Nephron (organoid): ENCODE results near the gene TRIM71.

Experiments used
- H3K27ac Mint-ChIP-seq, 3 experiments: 2 replicates each; pipeline ENCODE4 v1.8.0; 2020; ENCODE audit warnings: mixed read lengths in 3 of 3, mild to moderate bottlenecking in 2 of 3, moderate library complexity in 1 of 3
- H3K27me3 Mint-ChIP-seq: 2 replicates; pipeline ENCODE4 v1.8.0; 2021; ENCODE audit warnings: low read depth, mild to moderate bottlenecking, moderate library complexity, mixed read lengths
- H3K36me3 Mint-ChIP-seq: 2 replicates; pipeline ENCODE4 v1.8.0; 2020; ENCODE audit warnings: low read depth, mixed read lengths
- H3K4me1 Mint-ChIP-seq: 2 replicates; pipeline ENCODE4 v1.8.0; 2020; ENCODE audit warnings: mixed read lengths
- H3K4me3 Mint-ChIP-seq, 3 experiments: 2 replicates each; pipeline ENCODE4 v1.8.0; 2020; ENCODE audit warnings: mild to moderate bottlenecking in 3 of 3, mixed read lengths in 3 of 3, moderate library complexity in 2 of 3
- H3K9me3 Mint-ChIP-seq: 2 replicates; pipeline ENCODE4 v1.8.0; 2020; ENCODE audit warnings: mixed read lengths
- TF ChIP-seq, protein P1 (sequence below), 3 experiments: fragments of 200-600 bp; sonication (generic); IDR thresholded peaks; one replicate each; pipeline ENCODE4 v1.5.0; 2021; ENCODE audit warnings: antibody characterized with exemption in 3 of 3; ENCODE audit not compliant: unreplicated experiment in 3 of 3

Gene TRIM71

DNA sequence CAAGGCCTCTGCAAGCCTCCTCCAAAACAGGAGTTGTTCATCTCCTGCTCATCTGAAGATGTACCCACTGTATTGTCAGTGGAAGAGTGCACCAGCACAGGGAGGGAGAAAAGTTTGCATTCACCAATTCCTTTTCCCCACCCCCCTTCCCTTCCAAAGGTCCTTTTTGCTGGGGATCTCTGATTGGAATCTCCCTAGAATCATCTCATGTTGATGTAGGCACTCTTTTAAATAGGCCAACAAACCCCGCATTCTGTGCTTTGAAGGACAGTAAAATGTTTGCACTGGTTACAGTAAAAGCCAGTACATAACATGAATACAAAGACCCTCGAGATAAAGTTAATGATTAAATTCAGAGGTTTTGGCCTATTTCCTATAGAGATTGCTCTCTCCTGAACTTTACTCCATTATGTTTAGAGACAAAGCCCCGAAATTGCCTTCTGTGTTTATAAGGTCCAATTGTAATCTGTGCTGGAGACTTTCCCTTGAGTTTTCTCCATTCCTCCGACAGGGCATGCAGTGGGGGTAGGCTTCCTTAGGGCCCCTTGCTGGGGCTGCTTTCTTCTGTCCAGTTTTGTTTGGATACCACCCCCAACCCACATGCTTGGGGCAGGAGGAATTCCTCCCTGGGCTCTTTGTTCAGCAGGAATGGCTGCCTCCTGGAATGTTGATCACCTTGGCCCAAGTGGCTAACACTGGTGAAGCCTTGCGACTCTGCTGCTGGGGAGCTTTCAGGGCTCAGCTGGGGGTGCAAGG is 22.5 kb downstream of the TRIM71 start:
- Mint-ChIP-seq H3K36me3 (no peaks in the 10 kb centered on the region), H3K4me1 (peaks cover 49% of the 10 kb centered on the region), H3K4me3 (peak overlapping the region in 2 of 3 experiments; percentile 7 to 17), H3K27ac (peak overlapping the region; percentile 86 to 96 (median 95)), H3K27me3 (peaks cover 49% of the 10 kb centered on the region), H3K9me3 (no peaks in the 10 kb centered on the region)
- TF ChIP-seq, protein P1, sequence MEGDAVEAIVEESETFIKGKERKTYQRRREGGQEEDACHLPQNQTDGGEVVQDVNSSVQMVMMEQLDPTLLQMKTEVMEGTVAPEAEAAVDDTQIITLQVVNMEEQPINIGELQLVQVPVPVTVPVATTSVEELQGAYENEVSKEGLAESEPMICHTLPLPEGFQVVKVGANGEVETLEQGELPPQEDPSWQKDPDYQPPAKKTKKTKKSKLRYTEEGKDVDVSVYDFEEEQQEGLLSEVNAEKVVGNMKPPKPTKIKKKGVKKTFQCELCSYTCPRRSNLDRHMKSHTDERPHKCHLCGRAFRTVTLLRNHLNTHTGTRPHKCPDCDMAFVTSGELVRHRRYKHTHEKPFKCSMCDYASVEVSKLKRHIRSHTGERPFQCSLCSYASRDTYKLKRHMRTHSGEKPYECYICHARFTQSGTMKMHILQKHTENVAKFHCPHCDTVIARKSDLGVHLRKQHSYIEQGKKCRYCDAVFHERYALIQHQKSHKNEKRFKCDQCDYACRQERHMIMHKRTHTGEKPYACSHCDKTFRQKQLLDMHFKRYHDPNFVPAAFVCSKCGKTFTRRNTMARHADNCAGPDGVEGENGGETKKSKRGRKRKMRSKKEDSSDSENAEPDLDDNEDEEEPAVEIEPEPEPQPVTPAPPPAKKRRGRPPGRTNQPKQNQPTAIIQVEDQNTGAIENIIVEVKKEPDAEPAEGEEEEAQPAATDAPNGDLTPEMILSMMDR (IDR thresholded peaks at IDR 0.05; ENCODE audit: unreplicated experiment in 3 of 3): no peak

DNA sequence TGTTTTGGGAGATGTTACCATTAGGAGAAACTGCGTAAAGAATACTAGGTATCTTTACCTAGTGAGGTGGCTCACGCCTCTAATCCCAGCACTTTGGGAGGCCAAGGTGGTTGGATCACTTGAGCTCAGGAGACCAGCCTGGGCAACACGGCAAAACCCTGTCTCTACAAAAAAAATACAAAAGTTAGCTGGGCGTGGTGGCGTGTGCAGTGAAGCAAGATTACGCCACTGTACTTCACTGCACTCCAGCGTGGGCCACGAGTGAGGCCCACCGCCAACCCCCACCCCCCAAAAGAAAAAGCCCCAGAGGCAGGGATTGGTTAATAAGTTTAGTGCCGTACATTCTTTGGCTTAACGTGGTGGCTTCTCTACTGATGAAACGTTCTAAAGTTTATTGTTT is 23.5 kb downstream of the TRIM71 start:
- no peaks in the 10 kb centered on the region for H3K9me3 Mint-ChIP-seq
- TF ChIP-seq, protein P1 (IDR thresholded peaks at IDR 0.05; ENCODE audit: unreplicated experiment in 3 of 3): no peak
- no peaks in the 10 kb centered on the region for H3K36me3 Mint-ChIP-seq
- peaks cover 44% of the 10 kb centered on the region for H3K4me1 Mint-ChIP-seq
- H3K27ac Mint-ChIP-seq: peak overlapping the region; percentile 54 to 96 (median 73)
- no peak overlapping the region for H3K4me3 Mint-ChIP-seq
- peaks cover 39% of the 10 kb centered on the region for H3K27me3 Mint-ChIP-seq

DNA sequence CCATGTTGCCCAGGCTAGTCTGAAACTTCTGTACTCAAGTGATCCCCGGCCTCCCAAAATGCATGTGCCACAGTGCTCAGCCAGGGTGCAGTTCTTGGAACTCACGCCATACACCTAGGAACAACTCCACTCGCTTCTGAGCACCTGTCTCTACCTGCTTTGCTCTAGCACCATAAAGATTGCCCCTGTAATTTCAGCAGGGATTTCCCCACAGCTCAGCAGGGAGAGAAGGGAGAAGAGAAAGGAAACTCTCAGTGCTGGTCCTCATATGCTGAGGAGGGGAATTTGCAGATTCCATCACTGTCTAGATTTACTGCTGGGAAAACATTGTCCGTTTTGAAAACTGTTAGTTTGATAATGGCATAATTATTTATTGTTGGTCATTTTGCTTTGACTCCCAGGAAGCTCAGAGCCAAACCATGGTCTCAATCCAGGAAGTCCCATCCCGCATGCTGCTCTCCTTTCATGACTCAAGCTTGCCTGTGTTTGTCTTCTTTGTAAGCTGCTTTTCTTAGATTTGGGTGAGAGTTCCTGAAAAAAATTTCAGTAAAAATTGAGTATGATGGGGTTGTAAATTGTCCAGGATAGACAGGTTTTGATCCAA is 24.2 kb downstream of the TRIM71 start:
- H3K36me3 Mint-ChIP-seq: no peaks in the 10 kb centered on the region
- H3K4me1 Mint-ChIP-seq: peaks cover 41% of the 10 kb centered on the region
- H3K9me3 Mint-ChIP-seq: no peaks in the 10 kb centered on the region
- H3K4me3 Mint-ChIP-seq: peak overlapping the region in 1 of 3 experiments; percentile 48
- peak overlapping the region; percentile 73 to 96 (median 87) for H3K27ac Mint-ChIP-seq
- peaks cover 33% of the 10 kb centered on the region for H3K27me3 Mint-ChIP-seq
- TF ChIP-seq, protein P1 (IDR thresholded peaks at IDR 0.05; ENCODE audit: unreplicated experiment in 3 of 3): no peak

DNA sequence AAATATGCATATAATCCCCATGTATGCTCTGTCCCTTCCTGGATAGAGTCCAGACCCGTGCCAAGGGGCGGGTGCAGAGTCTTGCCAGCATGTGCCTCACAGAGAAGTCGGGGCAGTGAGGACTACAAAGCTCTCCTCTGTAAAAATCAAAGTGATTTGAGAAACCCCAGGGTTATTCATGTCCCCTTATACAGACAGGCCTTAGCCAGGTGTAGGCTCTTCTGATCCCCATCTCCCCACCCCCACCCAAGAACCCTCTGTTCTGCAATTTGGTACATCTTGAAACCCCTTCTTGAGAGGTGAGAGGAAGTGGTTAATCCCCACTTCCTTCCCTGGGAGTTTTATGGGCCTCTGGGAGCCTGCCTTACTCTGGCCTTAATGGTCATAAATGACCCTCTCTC is 24.7 kb downstream of the TRIM71 start:
- Mint-ChIP-seq H3K36me3 (no peaks in the 10 kb centered on the region), H3K27me3 (peaks cover 32% of the 10 kb centered on the region), H3K4me1 (peaks cover 44% of the 10 kb centered on the region), H3K27ac (peak overlapping the region; percentile 73 to 96 (median 87)), H3K4me3 (no peak overlapping the region), H3K9me3 (no peaks in the 10 kb centered on the region)
- TF ChIP-seq, protein P1 (IDR thresholded peaks at IDR 0.05; ENCODE audit: unreplicated experiment in 3 of 3): no peak

DNA sequence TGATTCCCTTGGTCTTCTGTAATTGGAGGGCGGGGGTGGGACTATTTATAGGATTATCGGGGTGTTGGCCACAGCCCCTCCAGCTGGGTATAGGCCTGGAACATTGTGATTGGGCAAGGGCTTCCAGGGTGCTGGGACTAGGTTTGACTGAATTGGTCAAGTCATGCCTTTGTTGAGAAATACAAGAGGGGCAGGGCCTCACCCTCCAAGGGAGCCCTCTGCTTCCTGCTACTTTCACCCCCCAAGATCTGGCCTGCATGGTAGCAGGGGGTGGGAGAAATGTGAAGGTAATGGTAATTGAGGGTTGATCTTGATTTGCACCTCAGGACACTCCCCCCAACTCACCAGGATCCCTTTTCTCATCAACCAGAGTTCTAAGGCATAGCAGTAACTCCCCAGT is 25.2 kb downstream of the TRIM71 start:
- peaks cover 48% of the 10 kb centered on the region for H3K4me1 Mint-ChIP-seq
- no peaks in the 10 kb centered on the region for H3K36me3 Mint-ChIP-seq
- H3K9me3 Mint-ChIP-seq: no peaks in the 10 kb centered on the region
- H3K27me3 Mint-ChIP-seq: peaks cover 29% of the 10 kb centered on the region
- TF ChIP-seq, protein P1 (IDR thresholded peaks at IDR 0.05; ENCODE audit: unreplicated experiment in 3 of 3): no peak
- H3K27ac Mint-ChIP-seq: peak overlapping the region; percentile 73 to 96 (median 76)
- no peak overlapping the region for H3K4me3 Mint-ChIP-seq
